Muscle of back (tissue), 13 donors: ENCODE results near the gene MRPL42. TPM values are rescaled to one million over a fixed set of nuclear protein-coding genes. Genes with fewer than 3 reads are reported as not detected.
"Not testable (repeated sequence)": the region's sequence is repeated elsewhere in the genome, so short reads cannot be mapped to it uniquely, and the experiment has no call there.

Experiments used
- DNase-seq, 3 donors: peaks; one replicate each; pipeline versions ENCODE4 v3.0.0 to v3.0.0-alpha.2; 2013
- long read RNA-seq, 9 donors: transcript quantifications; one replicate each; lab custom pipeline, GENCODE V29; 2026
- polyA plus RNA-seq, 10 donors: library from polyadenylated mRNA; unstranded; fragments of 120-200 nt; gene quantifications; one replicate each; pipeline ENCODE4 v1.2.1, GENCODE V29; 2013; ENCODE audit not compliant: insufficient read length in 10 of 10

The MRPL42 gene
- 10 to 100 TPM; 34.8 to 45.6 (median 39.3) TPM for polyA plus RNA-seq
- long read RNA-seq, donor 1, full-length matches to known transcripts = 11 of 11 reads
- long read RNA-seq, donor 1, partial matches to known transcripts = 0 of 11 reads
- long read RNA-seq, donor 1, other reads (novel, unspliced or antisense) = 0 of 11 reads
- long read RNA-seq, donor 2, full-length matches to known transcripts = 17 of 17 reads
- long read RNA-seq, donor 2, partial matches to known transcripts = 0 of 17 reads
- long read RNA-seq, donor 2, other reads (novel, unspliced or antisense) = 0 of 17 reads
- long read RNA-seq, donor 3 = 0 reads
- long read RNA-seq, donor 4, full-length matches to known transcripts = 11 of 11 reads
- long read RNA-seq, donor 4, partial matches to known transcripts = 0 of 11 reads
- long read RNA-seq, donor 4, other reads (novel, unspliced or antisense) = 0 of 11 reads
- long read RNA-seq, donor 5, full-length matches to known transcripts = 21 of 21 reads
- long read RNA-seq, donor 5, partial matches to known transcripts = 0 of 21 reads
- long read RNA-seq, donor 5, other reads (novel, unspliced or antisense) = 0 of 21 reads
- long read RNA-seq, donor 6, full-length matches to known transcripts = 15 of 15 reads
- long read RNA-seq, donor 6, partial matches to known transcripts = 0 of 15 reads
- long read RNA-seq, donor 6, other reads (novel, unspliced or antisense) = 0 of 15 reads
- long read RNA-seq, donor 7, full-length matches to known transcripts = 12 of 12 reads
- long read RNA-seq, donor 7, partial matches to known transcripts = 0 of 12 reads
- long read RNA-seq, donor 7, other reads (novel, unspliced or antisense) = 0 of 12 reads
- long read RNA-seq, donor 8, full-length matches to known transcripts = 13 of 13 reads
- long read RNA-seq, donor 8, partial matches to known transcripts = 0 of 13 reads
- long read RNA-seq, donor 8, other reads (novel, unspliced or antisense) = 0 of 13 reads
- long read RNA-seq, donor 9, full-length matches to known transcripts = 1 of 1 reads
- long read RNA-seq, donor 9, partial matches to known transcripts = 0 of 1 reads
- long read RNA-seq, donor 9, other reads (novel, unspliced or antisense) = 0 of 1 reads

- peak; percentile 88 to 97 (median 95) for DNase-seq
Measured at GRCh38 chr12:93467351-93468007, at the start of gene MRPL42. Gene MRPL42, plus strand, starts transcription at chr12:93467514. Its CDS starts 1,772 bp downstream, at chr12:93469286.

- no peak for DNase-seq
Measured at GRCh38 chr12:93417967-93418480, 49.3 kb upstream of the MRPL42 start.

GRCh38 chr12:93419388-93420034 lies 47.8 kb upstream of the MRPL42 start:
- DNase-seq = peak; percentile 45 to 67 (median 47)

- no peak for DNase-seq
Measured at GRCh38 chr12:93422050-93422449, 45.3 kb upstream of the MRPL42 start.

GRCh38 chr12:93425736-93426411 lies 41.4 kb upstream of the MRPL42 start:
- DNase-seq = peak in 1 of 3 donors; percentile 63

- DNase-seq = no peak
Measured at GRCh38 chr12:93426412-93426805, 40.9 kb upstream of the MRPL42 start.

- peak in 1 of 3 donors; percentile 35 for DNase-seq
Measured at GRCh38 chr12:93427779-93428564, 39.3 kb upstream of the MRPL42 start.

GRCh38 chr12:93429448-93429847 lies 37.9 kb upstream of the MRPL42 start:
- no peak for DNase-seq

GRCh38 chr12:93429852-93430251 lies 37.5 kb upstream of the MRPL42 start:
- no peak for DNase-seq

- DNase-seq = no peak
Measured at GRCh38 chr12:93430280-93430679, 37.0 kb upstream of the MRPL42 start.

- not testable (repeated sequence) for DNase-seq
Measured at GRCh38 chr12:93432031-93432430, 35.3 kb upstream of the MRPL42 start.

- DNase-seq = peak in 1 of 3 donors; percentile 32
Measured at GRCh38 chr12:93434256-93434865, 33.0 kb upstream of the MRPL42 start.

GRCh38 chr12:93438266-93439050 lies 28.9 kb upstream of the MRPL42 start:
- no peak for DNase-seq

GRCh38 chr12:93440043-93440835 lies 27.1 kb upstream of the MRPL42 start:
- peak in 1 of 3 donors; percentile 16 for DNase-seq

- peak in 2 of 3 donors; percentile 44 to 79 for DNase-seq
Measured at GRCh38 chr12:93441081-93441616, 26.2 kb upstream of the MRPL42 start.

GRCh38 chr12:93441617-93442410 lies 25.5 kb upstream of the MRPL42 start, which contains the start of gene UBE2N:
Gene UBE2N, minus strand, starts transcription at chr12:93441947. Its CDS starts 63 bp downstream, at chr12:93441884.
- DNase-seq = peak; percentile 94 to 98 (median 96)
